Ecto neural progenitor cell (in vitro differentiated cells): ENCODE data around the gene ALDH1L2.

Source experiments
- DNase-seq: peaks from one replicate; pipeline ENCODE4 v3.0.0-alpha.2; 2018; ENCODE audit warnings: low spot score

The ALDH1L2 gene

GRCh38 chr12:105083551-105084105 lies 630 bp downstream of the ALDH1L2 start:
- peak; percentile 57 for DNase-seq

GRCh38 chr12:105083031-105083430 lies 1.2 kb downstream of the ALDH1L2 start:
- DNase-seq = no peak

- no peak for DNase-seq
These were observed 5.3 kb downstream of the ALDH1L2 start for GRCh38 chr12:105078712-105079570.

- DNase-seq = no peak
These were observed 6.8 kb downstream of the ALDH1L2 start for GRCh38 chr12:105077435-105077834.

- DNase-seq = no peak
These were observed 7.3 kb downstream of the ALDH1L2 start for GRCh38 chr12:105076913-105077312.

- DNase-seq = no peak
These were observed 8.2 kb downstream of the ALDH1L2 start for GRCh38 chr12:105076098-105076497.

- DNase-seq = no peak
These were observed 11.3 kb downstream of the ALDH1L2 start for GRCh38 chr12:105072888-105073488.

GRCh38 chr12:105071981-105072380 lies 12.3 kb downstream of the ALDH1L2 start:
- no peak for DNase-seq

GRCh38 chr12:105069936-105070702 lies 14.1 kb downstream of the ALDH1L2 start:
- DNase-seq = no peak

GRCh38 chr12:105067511-105068031 lies 16.7 kb downstream of the ALDH1L2 start:
- DNase-seq = no peak

GRCh38 chr12:105064564-105065178 lies 19.6 kb downstream of the ALDH1L2 start:
- DNase-seq = no peak

- DNase-seq = no peak
These were observed 23.4 kb downstream of the ALDH1L2 start for GRCh38 chr12:105060715-105061378.

- DNase-seq = no peak
These were observed 27.1 kb downstream of the ALDH1L2 start for GRCh38 chr12:105057174-105057573.

- peak; percentile 81 for DNase-seq
These were observed 31.1 kb downstream of the ALDH1L2 start for GRCh38 chr12:105053116-105053572.

- DNase-seq = no peak
These were observed 32.3 kb downstream of the ALDH1L2 start for GRCh38 chr12:105051981-105052380.

- DNase-seq = no peak
These were observed 35.9 kb downstream of the ALDH1L2 start for GRCh38 chr12:105048315-105048714.

GRCh38 chr12:105047308-105047707 lies 37.0 kb downstream of the ALDH1L2 start:
- no peak for DNase-seq

- no peak for DNase-seq
These were observed 43.1 kb downstream of the ALDH1L2 start for GRCh38 chr12:105041186-105041585.

GRCh38 chr12:105040476-105040875 lies 43.8 kb downstream of the ALDH1L2 start:
- DNase-seq = no peak

- DNase-seq = no peak
These were observed 47.2 kb downstream of the ALDH1L2 start for GRCh38 chr12:105036937-105037649.
